Colonic mucosa (tissue), 4 donors: ENCODE measurements around the gene UBAP2L. TPM values are rescaled to one million over a fixed set of nuclear protein-coding genes. Genes with fewer than 3 reads are reported as not detected.

Experiments used
- DNase-seq: peaks from one replicate; pipeline ENCODE4 v3.0.0-alpha.2; 2020
- H3K27ac ChIP-seq: fragments of 200-600 bp; one replicate; pipeline ENCODE4 v1.8.0; 2021
- H3K27me3 ChIP-seq: fragments of 200-600 bp; one replicate; pipeline ENCODE4 v1.8.0; 2021
- H3K36me3 ChIP-seq: fragments of 200-600 bp; one replicate; pipeline ENCODE4 v1.8.0; 2021
- H3K4me1 ChIP-seq: fragments of 200-600 bp; one replicate; pipeline ENCODE4 v1.8.0; 2021; ENCODE audit warnings: mild to moderate bottlenecking
- H3K4me3 ChIP-seq: fragments of 200-600 bp; one replicate; pipeline ENCODE4 v1.8.0; 2021
- H3K9ac ChIP-seq, 2 donors: one replicate each; pipeline ENCODE4 v1.7.0; 2013; ENCODE audit warnings: control low read depth in 2 of 2, low read depth in 2 of 2, low read length in 2 of 2
- H3K9me3 ChIP-seq: fragments of 200-600 bp; one replicate; pipeline ENCODE4 v1.8.0; 2021
- CTCF ChIP-seq: fragments of 200-600 bp; IDR thresholded peaks from one replicate; pipeline ENCODE4 v1.8.0; 2022; ENCODE audit warnings: antibody characterized with exemption, mild to moderate bottlenecking
- intact Hi-C: fragments of 100-400 bp; cut with DNase I; formaldehyde crosslinking; loops from one replicate; pipeline ENCODE4 v1.14.1; 2022
- total RNA-seq, 2 donors: library from RNA; stranded (reverse); fragmentation: NEBNext Ultra II Directional in 1 of 2; extraction: Animal tissue kit (Norgen Biotek cat#: 25700) in 1 of 2; gene quantifications; one replicate each; pipeline ENCODE4 v1.2.1, GENCODE V29; 2021
- donor health status: healthy.
- donor health status: DM: no; HTN: no; CAD: no.
- donor health status: DM: no; HTN: no; CAD: no.

UBAP2L gene
- total RNA-seq, 2 donors from 2014 or later, result 84.8 to 102 TPM

- no peak overlapping the region for H3K27ac ChIP-seq
- intact Hi-C loops, result no loop called here
- no peak overlapping the region for H3K9ac ChIP-seq
- no peaks in the 10 kb centered on the region for H3K27me3 ChIP-seq
- H3K4me3 ChIP-seq, result no peak overlapping the region
- H3K36me3 ChIP-seq, result peaks cover 45% of the 10 kb centered on the region
- DNase-seq, result no peak
- no peak for TF ChIP-seq CTCF
- H3K9me3 ChIP-seq, result no peaks in the 10 kb centered on the region
- H3K4me1 ChIP-seq, result no peaks in the 10 kb centered on the region
Observed at GRCh38 chr1:154253671-154254070, 32.9 kb downstream of the UBAP2L start.

GRCh38 chr1:154256686-154257085 lies 35.9 kb downstream of the UBAP2L start:
- Histone ChIP-seq H3K9ac (no peak overlapping the region), H3K4me1 (no peaks in the 10 kb centered on the region), H3K4me3 (no peak overlapping the region), H3K36me3 (peaks cover 40% of the 10 kb centered on the region), H3K9me3 (no peaks in the 10 kb centered on the region), H3K27ac (no peak overlapping the region), H3K27me3 (no peaks in the 10 kb centered on the region)
- intact Hi-C loops, result no loop called here
- no peak for TF ChIP-seq CTCF
- DNase-seq, result no peak

GRCh38 chr1:154258784-154259183 lies 38.0 kb downstream of the UBAP2L start:
- no peak for TF ChIP-seq CTCF
- H3K27me3 ChIP-seq, result no peaks in the 10 kb centered on the region
- no peak overlapping the region for H3K27ac ChIP-seq
- no peaks in the 10 kb centered on the region for H3K4me1 ChIP-seq
- peaks cover 38% of the 10 kb centered on the region for H3K36me3 ChIP-seq
- intact Hi-C loops, result no loop called here
- DNase-seq, result no peak
- H3K9me3 ChIP-seq, result no peaks in the 10 kb centered on the region
- no peak overlapping the region for H3K9ac ChIP-seq
- H3K4me3 ChIP-seq, result no peak overlapping the region

GRCh38 chr1:154260127-154260526 lies 39.4 kb downstream of the UBAP2L start:
- Histone ChIP-seq H3K27me3 (no peaks in the 10 kb centered on the region), H3K4me1 (no peaks in the 10 kb centered on the region), H3K4me3 (no peak overlapping the region), H3K36me3 (peaks cover 33% of the 10 kb centered on the region), H3K27ac (no peak overlapping the region), H3K9me3 (no peaks in the 10 kb centered on the region), H3K9ac (no peak overlapping the region)
- TF ChIP-seq CTCF, result no peak
- intact Hi-C loops, result loop anchor here (10.0 kb wide), 1 partner anchor 65 kb away; the partner anchor contains the start of gene TPM3
- DNase-seq, result no peak

- no peak overlapping the region for H3K9ac ChIP-seq
- no peak overlapping the region for H3K27ac ChIP-seq
- H3K9me3 ChIP-seq, result no peaks in the 10 kb centered on the region
- H3K4me1 ChIP-seq, result no peaks in the 10 kb centered on the region
- TF ChIP-seq CTCF, result no peak
- intact Hi-C loops, result loop anchor here (10.0 kb wide), 1 partner anchor 69 kb away; the partner anchor contains the start of gene TPM3
- no peaks in the 10 kb centered on the region for H3K27me3 ChIP-seq
- peaks cover 13% of the 10 kb centered on the region for H3K36me3 ChIP-seq
- DNase-seq, result no peak
- no peak overlapping the region for H3K4me3 ChIP-seq
Observed at GRCh38 chr1:154263465-154264332, 42.9 kb downstream of the UBAP2L start.
